Mucosa of descending colon (tissue), 3 donors: Measurements from ENCODE around the gene OPRD1. TPM values are rescaled to one million over a fixed set of nuclear protein-coding genes. Genes with fewer than 3 reads are reported as not detected.
"Not testable (repeated sequence)": the region's sequence is repeated elsewhere in the genome, so short reads cannot be mapped to it uniquely, and the experiment has no call there.

Source experiments
- ATAC-seq: fragments of 200-7000 bp; cut with Tn5 transposase; one replicate; pipeline ENCODE4 v1.9.1; 2020; ENCODE audit warnings: mild to moderate bottlenecking, moderate library complexity
- DNase-seq, 3 donors: peaks; one replicate each; pipeline ENCODE4 v3.0.0-alpha.2; 2020
- H3K36me3 ChIP-seq: fragments of 200-600 bp; one replicate; pipeline ENCODE4 v1.8.0; 2021; ENCODE audit warnings: low read depth, mild to moderate bottlenecking
- H3K4me1 ChIP-seq: fragments of 200-600 bp; one replicate; pipeline ENCODE4 v1.8.0; 2021; ENCODE audit warnings: low read depth, mild to moderate bottlenecking
- H3K4me3 ChIP-seq: fragments of 200-600 bp; one replicate; pipeline ENCODE4 v1.8.0; 2021; ENCODE audit warnings: mild to moderate bottlenecking
- H3K9me3 ChIP-seq: fragments of 200-600 bp; one replicate; pipeline ENCODE4 v1.8.0; 2021; ENCODE audit warnings: mild to moderate bottlenecking
- intact Hi-C, 2 donors: fragments of 100-400 bp; cut with DNase I in 1 of 2; cut with micrococcal nuclease in 1 of 2; formaldehyde crosslinking; loops; one replicate each; pipeline versions ENCODE4 v1.11.0 to v1.11.1; 2022; cut with DNase I, micrococcal nuclease
- total RNA-seq, 3 donors: library from RNA; stranded (reverse); fragmentation: NEBNext Ultra II Directional in 2 of 3; extraction: Animal tissue kit (Norgen Biotek cat#: 25700) in 2 of 3; gene quantifications; one replicate each; pipeline versions ENCODE4 v1.2.1 to v1.2.4, GENCODE V29; 2021 to 2023
- TF ChIP-seq, protein P1 (sequence below): fragments of 200-600 bp; IDR thresholded peaks from one replicate; pipeline ENCODE4 v1.8.0; 2022; ENCODE audit warnings: antibody characterized with exemption, mild to moderate bottlenecking
- donor health status: DM: no; HTN: no; CAD: no; lungs with moderate emphysema.
- donor health status: DM: no; HTN: no; CAD: no.
- donor health status: DM: no; HTN: yes; CAD: no.

The OPRD1 gene
- total RNA-seq, 3 donors from 2014 or later, result 0.06 to 1.1 (median 0.48) TPM

DNA sequence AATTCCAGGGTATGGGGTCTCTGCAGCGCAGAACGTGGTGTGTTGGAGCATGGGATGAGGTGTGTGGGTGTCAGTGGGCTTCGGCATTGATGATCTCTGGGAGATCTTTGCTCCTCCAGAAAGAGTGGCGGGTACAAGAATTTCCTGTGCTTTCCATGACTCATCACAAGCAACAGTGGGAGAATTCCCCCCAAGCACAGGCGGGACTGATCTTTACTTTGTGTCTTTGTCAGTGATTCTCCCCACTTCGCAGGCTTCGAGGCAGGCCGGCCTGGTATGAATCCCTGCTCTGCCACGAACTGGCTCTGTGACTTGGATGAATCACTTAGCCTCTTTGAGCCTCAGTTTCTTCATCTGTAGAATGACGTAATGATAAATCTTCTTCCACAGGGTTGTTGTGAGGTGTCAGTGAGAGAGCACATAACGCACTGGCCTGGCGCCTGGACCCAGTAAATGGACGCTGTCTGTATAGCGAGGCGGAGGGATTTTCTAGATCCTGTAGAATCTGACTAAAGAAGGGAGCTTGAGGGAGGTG is 2.0 kb downstream of the OPRD1 start:
- intact Hi-C loops, result no loop called here
- DNase-seq, result no peak
- TF ChIP-seq, protein P1, sequence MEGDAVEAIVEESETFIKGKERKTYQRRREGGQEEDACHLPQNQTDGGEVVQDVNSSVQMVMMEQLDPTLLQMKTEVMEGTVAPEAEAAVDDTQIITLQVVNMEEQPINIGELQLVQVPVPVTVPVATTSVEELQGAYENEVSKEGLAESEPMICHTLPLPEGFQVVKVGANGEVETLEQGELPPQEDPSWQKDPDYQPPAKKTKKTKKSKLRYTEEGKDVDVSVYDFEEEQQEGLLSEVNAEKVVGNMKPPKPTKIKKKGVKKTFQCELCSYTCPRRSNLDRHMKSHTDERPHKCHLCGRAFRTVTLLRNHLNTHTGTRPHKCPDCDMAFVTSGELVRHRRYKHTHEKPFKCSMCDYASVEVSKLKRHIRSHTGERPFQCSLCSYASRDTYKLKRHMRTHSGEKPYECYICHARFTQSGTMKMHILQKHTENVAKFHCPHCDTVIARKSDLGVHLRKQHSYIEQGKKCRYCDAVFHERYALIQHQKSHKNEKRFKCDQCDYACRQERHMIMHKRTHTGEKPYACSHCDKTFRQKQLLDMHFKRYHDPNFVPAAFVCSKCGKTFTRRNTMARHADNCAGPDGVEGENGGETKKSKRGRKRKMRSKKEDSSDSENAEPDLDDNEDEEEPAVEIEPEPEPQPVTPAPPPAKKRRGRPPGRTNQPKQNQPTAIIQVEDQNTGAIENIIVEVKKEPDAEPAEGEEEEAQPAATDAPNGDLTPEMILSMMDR, result no peak
- Histone ChIP-seq H3K4me3 (no peak overlapping the region), H3K9me3 (no peaks in the 10 kb centered on the region), H3K4me1 (no peaks in the 10 kb centered on the region), H3K36me3 (no peaks in the 10 kb centered on the region)
- no peak for ATAC-seq

- Histone ChIP-seq H3K4me3 (no peak overlapping the region), H3K36me3 (no peaks in the 10 kb centered on the region), H3K4me1 (no peaks in the 10 kb centered on the region), H3K9me3 (no peaks in the 10 kb centered on the region)
- intact Hi-C loops, result no loop called here
- no peak for ATAC-seq
- DNase-seq, result no peak
- TF ChIP-seq, protein P1, result no peak
Measured at GRCh38 chr1:28815533-28816185, 3.7 kb downstream of the OPRD1 start.

- DNase-seq (no peak), ATAC-seq (no peak)
- no peak overlapping the region for H3K4me3 ChIP-seq
- intact Hi-C loops, result no loop called here
- no peaks in the 10 kb centered on the region for H3K36me3 ChIP-seq
- TF ChIP-seq, protein P1, result no peak
- H3K4me1 ChIP-seq, result no peaks in the 10 kb centered on the region
- no peaks in the 10 kb centered on the region for H3K9me3 ChIP-seq
Measured at GRCh38 chr1:28817133-28817532, 5.2 kb downstream of the OPRD1 start.

DNA sequence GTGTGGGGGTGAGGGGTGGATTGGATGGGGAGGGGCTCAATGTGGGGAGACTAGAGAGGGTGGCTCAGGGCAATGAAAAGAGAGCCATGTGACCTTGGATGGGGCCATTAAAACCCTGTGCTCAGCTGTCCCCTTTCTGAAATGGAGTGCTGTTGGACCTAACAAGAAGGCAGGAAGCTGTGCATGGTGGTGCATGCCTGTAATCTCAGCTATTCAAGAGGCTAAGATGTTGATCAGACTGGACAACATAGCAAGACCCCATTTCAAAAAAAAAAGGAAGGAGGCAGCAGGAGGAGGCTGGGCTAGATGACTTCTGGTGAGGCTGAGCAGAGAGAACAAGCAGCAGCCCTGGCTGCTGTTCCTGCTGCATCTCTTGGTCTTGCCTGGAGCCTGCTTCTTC is 7.0 kb downstream of the OPRD1 start:
- H3K4me1 ChIP-seq, result no peaks in the 10 kb centered on the region
- no peaks in the 10 kb centered on the region for H3K36me3 ChIP-seq
- H3K4me3 ChIP-seq, result no peak overlapping the region
- DNase-seq (no peak), ATAC-seq (no peak)
- no peaks in the 10 kb centered on the region for H3K9me3 ChIP-seq
- intact Hi-C loops, result no loop called here
- TF ChIP-seq, protein P1, result no peak

GRCh38 chr1:28822799-28823198 is 10.8 kb downstream of the OPRD1 start:
- TF ChIP-seq, protein P1, result no peak
- Histone ChIP-seq H3K4me3 (no peak overlapping the region), H3K36me3 (no peaks in the 10 kb centered on the region), H3K9me3 (no peaks in the 10 kb centered on the region), H3K4me1 (no peaks in the 10 kb centered on the region)
- intact Hi-C loops, result no loop called here
- DNase-seq (no peak), ATAC-seq (no peak)

DNA sequence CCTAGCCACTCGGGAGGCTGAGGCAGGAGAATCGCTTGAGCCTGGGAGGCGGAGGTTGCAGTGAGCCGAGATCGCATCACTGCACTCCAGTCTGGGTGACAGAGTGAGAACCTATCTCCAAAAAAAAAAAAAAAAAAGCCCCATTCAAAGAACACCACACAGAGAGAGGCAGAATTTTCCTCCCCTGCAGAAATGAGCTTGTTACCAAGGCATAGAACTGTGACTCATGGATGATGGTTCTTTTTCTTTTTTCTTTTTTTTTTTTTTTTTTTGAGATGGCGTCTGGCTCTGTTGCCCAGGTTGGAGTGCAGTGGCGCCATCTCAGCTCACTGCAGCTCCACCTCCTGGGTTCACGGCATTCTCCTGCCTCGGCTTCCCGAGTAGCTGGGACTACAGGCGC is 12.1 kb downstream of the OPRD1 start:
- H3K36me3 ChIP-seq, H3K9me3 ChIP-seq, intact Hi-C loops, ATAC-seq, H3K4me1 ChIP-seq, DNase-seq, H3K4me3 ChIP-seq: not testable (repeated sequence)

DNA sequence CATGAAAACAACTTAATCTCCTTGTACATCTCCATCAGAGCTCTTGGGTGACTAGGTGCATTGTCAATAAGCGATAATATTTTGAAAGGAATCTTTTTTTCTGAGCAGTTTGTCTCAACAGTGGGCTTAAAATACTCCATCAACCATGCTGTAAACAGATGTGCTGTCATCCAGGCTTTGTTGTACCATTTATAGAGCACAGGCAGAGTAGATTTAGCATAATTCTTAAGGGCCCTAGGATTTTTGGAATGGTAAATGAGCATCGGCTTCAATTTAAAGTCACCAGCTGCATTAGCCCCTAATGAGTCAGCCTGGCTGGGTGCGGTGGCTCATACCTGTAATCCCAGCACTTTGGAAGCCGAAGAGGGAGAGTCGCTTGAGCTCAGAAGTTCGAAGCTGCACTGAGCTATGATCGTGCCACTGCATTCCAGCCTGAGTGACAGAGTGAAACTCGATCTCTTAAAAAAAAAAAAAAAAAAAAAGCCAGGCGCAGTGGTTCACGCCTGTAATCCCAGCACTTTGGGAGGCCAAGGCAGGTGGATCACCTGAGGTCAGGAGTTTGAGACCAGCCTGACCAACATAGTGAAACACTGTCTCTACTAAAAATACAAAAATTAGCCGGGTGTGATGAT is 16.4 kb downstream of the OPRD1 start:
- intact Hi-C loops, result not testable (repeated sequence)

More for the DNA sequence above, 16.4 kb downstream of the OPRD1 start:
- ATAC-seq, DNase-seq, H3K4me3 ChIP-seq, H3K36me3 ChIP-seq, H3K9me3 ChIP-seq, H3K4me1 ChIP-seq: not testable (repeated sequence)
